GM18519 (cell line): ENCODE measurements around the gene CDHR3.

Source experiments
- ATAC-seq: cut with Tn5 transposase; IDR thresholded peaks from one replicate; pipeline ENCODE4 v1.9.1; 2021; ENCODE audit warnings: mild to moderate bottlenecking, moderate library complexity; ENCODE audit not compliant: unreplicated experiment, low FRiP score

Gene CDHR3, protein sequence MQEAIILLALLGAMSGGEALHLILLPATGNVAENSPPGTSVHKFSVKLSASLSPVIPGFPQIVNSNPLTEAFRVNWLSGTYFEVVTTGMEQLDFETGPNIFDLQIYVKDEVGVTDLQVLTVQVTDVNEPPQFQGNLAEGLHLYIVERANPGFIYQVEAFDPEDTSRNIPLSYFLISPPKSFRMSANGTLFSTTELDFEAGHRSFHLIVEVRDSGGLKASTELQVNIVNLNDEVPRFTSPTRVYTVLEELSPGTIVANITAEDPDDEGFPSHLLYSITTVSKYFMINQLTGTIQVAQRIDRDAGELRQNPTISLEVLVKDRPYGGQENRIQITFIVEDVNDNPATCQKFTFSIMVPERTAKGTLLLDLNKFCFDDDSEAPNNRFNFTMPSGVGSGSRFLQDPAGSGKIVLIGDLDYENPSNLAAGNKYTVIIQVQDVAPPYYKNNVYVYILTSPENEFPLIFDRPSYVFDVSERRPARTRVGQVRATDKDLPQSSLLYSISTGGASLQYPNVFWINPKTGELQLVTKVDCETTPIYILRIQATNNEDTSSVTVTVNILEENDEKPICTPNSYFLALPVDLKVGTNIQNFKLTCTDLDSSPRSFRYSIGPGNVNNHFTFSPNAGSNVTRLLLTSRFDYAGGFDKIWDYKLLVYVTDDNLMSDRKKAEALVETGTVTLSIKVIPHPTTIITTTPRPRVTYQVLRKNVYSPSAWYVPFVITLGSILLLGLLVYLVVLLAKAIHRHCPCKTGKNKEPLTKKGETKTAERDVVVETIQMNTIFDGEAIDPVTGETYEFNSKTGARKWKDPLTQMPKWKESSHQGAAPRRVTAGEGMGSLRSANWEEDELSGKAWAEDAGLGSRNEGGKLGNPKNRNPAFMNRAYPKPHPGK

DNA sequence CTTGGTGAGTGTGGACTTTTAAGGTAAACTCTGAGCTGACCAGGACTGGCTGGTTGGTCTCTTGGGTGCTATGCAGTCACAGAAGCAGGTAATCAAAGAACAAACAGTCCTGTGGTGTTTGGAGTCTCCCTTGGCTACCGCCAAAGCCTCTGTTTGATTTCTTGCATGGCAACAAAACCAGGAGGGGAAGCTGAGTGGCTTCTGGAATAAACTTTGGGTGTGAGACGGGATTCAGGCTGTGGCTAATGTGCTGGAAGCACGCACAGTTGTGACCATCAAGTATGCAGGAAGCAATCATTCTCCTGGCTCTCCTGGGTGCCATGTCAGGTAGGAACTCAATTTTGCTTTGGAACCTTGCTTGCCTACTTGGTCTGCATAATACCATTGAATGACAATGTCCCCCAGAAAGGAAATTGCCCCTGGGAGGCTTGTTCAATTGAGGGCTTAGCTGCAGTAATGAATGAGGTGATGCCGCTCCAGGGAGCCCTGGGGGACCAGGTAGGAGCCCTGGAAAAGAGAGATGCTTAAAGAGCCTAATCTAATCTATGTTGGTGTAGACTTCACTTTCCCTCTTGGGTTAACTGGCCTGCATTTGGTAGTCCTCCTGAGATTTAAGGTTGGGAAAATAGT lies at the start of gene CDHR3:
Gene CDHR3, plus strand, starts transcription at position 227 of the 630 bp plus-strand sequence. Its CDS starts 55 bp downstream, at position 282.
- ATAC-seq, result no peak

- ATAC-seq, result no peak
These were observed 49.1 kb upstream of the CDHR3 start for GRCh38 chr7:105913947-105914346.

DNA sequence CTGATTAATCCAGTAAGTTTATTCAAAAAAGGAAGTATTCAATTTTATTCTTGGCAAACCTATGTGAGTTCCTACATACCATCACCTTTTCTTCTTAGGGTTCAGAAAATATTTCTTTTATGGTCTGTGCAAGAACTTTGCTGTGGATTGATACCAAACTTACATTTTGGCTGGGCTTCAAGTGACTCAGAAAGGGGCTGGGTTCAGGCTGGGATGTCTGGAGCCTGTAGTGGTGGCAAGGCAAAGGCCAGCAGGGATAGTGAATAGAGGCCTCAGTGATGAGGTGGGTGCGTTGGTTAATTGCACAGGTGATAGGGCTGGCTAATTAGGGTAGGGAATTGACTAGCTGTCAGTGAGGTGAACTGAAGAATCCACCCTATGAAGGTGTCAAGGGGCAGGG lies 46.5 kb upstream of the CDHR3 start:
- ATAC-seq, result no peak

- no peak for ATAC-seq
These were observed 45.4 kb upstream of the CDHR3 start for GRCh38 chr7:105917659-105918058.

GRCh38 chr7:105920766-105921165 lies 42.3 kb upstream of the CDHR3 start:
- ATAC-seq, result no peak

- no peak for ATAC-seq
These were observed 38.1 kb upstream of the CDHR3 start for GRCh38 chr7:105924945-105925344.

DNA sequence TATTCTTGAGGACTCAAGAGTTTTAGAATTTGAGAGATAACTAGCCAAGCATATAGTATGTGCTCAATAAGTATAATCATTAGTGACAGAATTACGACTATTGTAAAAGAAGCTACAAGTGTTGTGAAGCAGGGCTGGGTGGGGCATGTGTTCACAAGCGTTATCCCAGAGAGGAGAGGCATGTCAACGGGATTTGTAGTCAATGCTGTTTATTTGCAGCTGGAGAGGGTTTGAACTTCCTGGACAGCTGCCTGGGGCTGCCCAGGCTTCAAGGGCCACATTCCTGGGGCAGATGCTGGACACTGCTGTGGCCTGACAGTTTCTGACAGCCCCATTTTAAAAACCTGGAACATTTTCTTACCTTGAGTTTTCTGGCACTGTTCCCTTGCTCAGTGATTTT lies 36.9 kb upstream of the CDHR3 start:
- no peak for ATAC-seq

DNA sequence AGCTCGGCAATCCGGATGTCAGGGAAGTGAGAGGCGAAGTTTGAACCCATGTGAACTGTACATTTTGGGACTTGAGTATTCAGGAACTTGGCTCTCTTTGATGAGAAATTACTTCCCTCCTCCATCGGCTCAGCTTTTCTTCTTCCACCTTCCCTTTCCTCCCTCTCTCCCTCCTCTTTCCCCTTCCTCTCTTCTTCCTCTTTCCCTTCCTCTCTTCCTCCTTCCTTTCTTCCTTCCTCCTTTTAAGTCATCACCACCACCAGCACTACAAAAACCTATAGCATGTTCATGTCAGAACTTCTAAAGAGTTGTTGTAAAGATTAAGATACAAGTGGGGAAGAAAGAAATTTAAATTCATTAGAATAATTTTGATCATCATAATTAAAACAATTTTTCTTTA lies 31.9 kb upstream of the CDHR3 start:
- no peak for ATAC-seq

DNA sequence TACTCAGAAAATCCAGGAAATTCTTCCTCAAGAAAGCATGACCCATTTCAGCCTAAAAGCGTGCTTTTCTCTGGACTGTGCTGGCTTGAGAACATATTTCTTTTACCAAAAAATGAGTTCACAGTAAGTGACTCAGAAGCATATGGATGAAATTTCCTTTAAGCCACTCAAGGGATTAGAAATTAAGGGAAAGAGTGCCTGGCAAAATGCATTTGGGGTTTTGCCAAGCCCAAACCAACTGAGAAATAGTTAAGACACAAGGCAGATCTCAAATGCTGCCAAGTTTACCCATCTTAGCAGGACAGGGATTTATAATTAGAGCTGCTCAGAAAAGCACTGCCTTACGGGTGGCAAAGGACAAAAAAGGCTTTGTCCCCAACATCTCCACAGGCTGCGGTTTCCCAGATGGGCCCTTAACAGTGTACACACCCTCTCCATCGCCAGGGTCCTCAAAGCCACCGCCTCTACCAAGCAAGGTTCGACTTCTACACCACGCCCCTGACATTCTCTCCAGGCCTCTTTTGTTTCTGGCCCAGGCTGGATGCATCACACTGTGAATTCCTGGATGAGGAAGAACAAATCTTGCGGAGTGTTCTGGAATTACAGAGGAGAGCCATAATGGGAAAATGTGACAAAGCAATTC lies 30.1 kb upstream of the CDHR3 start:
- ATAC-seq, result no peak

- no peak for ATAC-seq
These were observed 28.4 kb upstream of the CDHR3 start for GRCh38 chr7:105934572-105935185.

GRCh38 chr7:105935250-105935649 lies 27.8 kb upstream of the CDHR3 start:
- ATAC-seq, result no peak

- ATAC-seq, result no peak
These were observed 25.7 kb upstream of the CDHR3 start for GRCh38 chr7:105937411-105937810.

GRCh38 chr7:105940109-105940508 lies 23.0 kb upstream of the CDHR3 start:
- no peak for ATAC-seq

- no peak for ATAC-seq
These were observed 21.5 kb upstream of the CDHR3 start for GRCh38 chr7:105941596-105941995.

GRCh38 chr7:105943486-105943885 lies 19.6 kb upstream of the CDHR3 start:
- no peak for ATAC-seq

DNA sequence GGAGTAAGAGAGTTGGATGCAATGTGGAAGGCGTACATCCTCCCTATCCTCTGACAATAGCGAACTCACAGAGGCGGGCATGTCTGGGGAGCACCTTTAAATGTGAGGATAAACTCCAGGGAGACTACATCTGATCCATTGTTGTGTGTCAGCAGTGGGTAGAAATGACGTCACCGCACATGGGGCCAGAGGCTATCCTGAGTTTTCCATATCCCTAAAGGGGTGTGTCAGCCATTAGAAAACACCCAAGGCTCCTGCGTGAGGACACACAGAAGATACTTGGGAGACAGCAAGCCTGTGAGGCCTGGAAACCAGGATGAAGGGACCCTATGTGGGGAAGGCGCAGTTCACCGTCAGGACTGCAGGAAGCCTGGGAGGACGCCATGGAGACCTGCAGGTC lies 17.2 kb upstream of the CDHR3 start:
- no peak for ATAC-seq

- ATAC-seq, result no peak
These were observed 11.5 kb upstream of the CDHR3 start for GRCh38 chr7:105951597-105951996.

- ATAC-seq, result no peak
These were observed 10.0 kb upstream of the CDHR3 start for GRCh38 chr7:105952917-105953595.

DNA sequence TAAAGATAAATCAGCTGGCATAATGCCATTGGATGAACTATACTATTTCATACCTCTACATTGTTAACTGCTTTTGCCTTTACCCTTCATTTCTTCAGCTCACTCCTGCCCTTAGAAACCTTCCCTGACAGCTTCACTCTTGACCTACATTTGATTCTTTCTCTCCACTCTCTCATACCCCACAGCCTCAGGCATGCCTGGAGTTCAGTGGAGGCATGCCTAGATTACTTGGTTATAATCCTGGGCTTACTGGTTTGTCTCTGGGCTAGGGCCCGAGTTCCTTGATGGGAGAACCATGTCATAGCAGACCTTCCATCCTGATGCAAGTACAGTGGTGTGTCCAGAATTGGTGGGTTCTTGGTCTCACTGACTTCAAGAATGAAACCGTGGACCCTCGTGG lies 8.4 kb upstream of the CDHR3 start:
- ATAC-seq, result no peak
